SK-N-SH (cell line): ENCODE measurements around the gene ACSF3. TPM values are rescaled to one million over a fixed set of nuclear protein-coding genes. Genes with fewer than 3 reads are reported as not detected.

Source experiments
- CTCF ChIA-PET: fragments of 300-600, 350-600 bp; formaldehyde crosslinking; extraction: SDS; loops from one replicate; lab custom pipeline; 2021; lab: Yijun Ruan, JAX
- POLR2A ChIA-PET: fragments of 350-600 bp; sonication (Branson Sonifier 250); formaldehyde crosslinking; extraction: SDS; loops from one replicate; lab custom pipeline; 2020; ENCODE audit warnings: antibody characterized with exemption, inconsistent platforms; lab: Yijun Ruan, JAX
- DNase-seq: peaks from one replicate; pipeline ENCODE4 v3.0.0; 2012
- H2AFZ ChIP-seq: fragments of 200-600 bp; sonication (generic); 2 replicates; pipeline ENCODE4 v1.8.1; 2016; ENCODE audit warnings: antibody characterized with exemption, mild to moderate bottlenecking, low read depth
- H3F3A ChIP-seq: fragments of 200-600 bp; sonication (generic); replicated peaks from 2 replicates; pipeline ENCODE3; 2016; ENCODE audit warnings: antibody characterized with exemption, mild to moderate bottlenecking; ENCODE audit not compliant: insufficient read depth
- H3K27ac ChIP-seq, 2 experiments: fragments of 200-500 bp in 1 of 2; fragments of 200-600 bp in 1 of 2; sonication (Bioruptor generic) in 1 of 2; sonication (generic), shearing (Covaris generic) in 1 of 2; 2 replicates each; pipeline versions ENCODE4 v1.5.1 to v1.6.1; 2014 to 2016; ENCODE audit warnings: low read depth in 2 of 2, inconsistent platforms in 1 of 2, low read length in 1 of 2, mild to moderate bottlenecking in 1 of 2, mixed read lengths in 1 of 2
- H3K27me3 ChIP-seq: fragments of 200-600 bp; sonication (generic), shearing (Covaris generic); 2 replicates; pipeline ENCODE4 v1.6.1; 2016; ENCODE audit warnings: mixed run types; ENCODE audit not compliant: insufficient read depth
- H3K36me3 ChIP-seq, 2 experiments: fragments of 200-500 bp in 1 of 2; fragments of 200-600 bp in 1 of 2; sonication (Bioruptor generic) in 1 of 2; sonication (generic) in 1 of 2; replicated peaks in 1 of 2; 2 replicates each; pipeline versions ENCODE3 to v1.5.1; 2014 to 2016; ENCODE audit warnings: low read length in 1 of 2, mild to moderate bottlenecking in 1 of 2; ENCODE audit not compliant: insufficient read depth in 2 of 2, control insufficient read depth in 1 of 2
- H3K4me1 ChIP-seq, 2 experiments: fragments of 200-500 bp in 1 of 2; fragments of 200-600 bp in 1 of 2; sonication (Bioruptor generic) in 1 of 2; sonication (generic), shearing (Covaris generic) in 1 of 2; 2 replicates each; pipeline versions ENCODE4 v1.5.1 to v1.6.1; 2014 to 2016; ENCODE audit warnings: low read depth in 1 of 2, low read length in 1 of 2, mixed run types in 1 of 2; ENCODE audit not compliant: insufficient read depth in 2 of 2, control insufficient read depth in 1 of 2
- H3K4me2 ChIP-seq: fragments of 200-600 bp; sonication (generic), shearing (Covaris generic); 2 replicates; pipeline ENCODE4 v1.6.1; 2017; ENCODE audit warnings: mixed run types
- H3K4me3 ChIP-seq, 2 experiments: fragments of 200-500 bp in 1 of 2; fragments of 200-600 bp in 1 of 2; sonication (Bioruptor generic) in 1 of 2; sonication (generic), shearing (Covaris generic) in 1 of 2; 2 replicates each; pipeline versions ENCODE4 v1.5.1 to v1.8.1; 2014 to 2016; ENCODE audit warnings: low read depth in 2 of 2, inconsistent platforms in 1 of 2, low read length in 1 of 2, mild to moderate bottlenecking in 1 of 2, mixed read lengths in 1 of 2, moderate library complexity in 1 of 2
- H3K79me2 ChIP-seq: fragments of 200-600 bp; sonication (generic); 2 replicates; pipeline ENCODE4 v1.8.1; 2017; ENCODE audit warnings: mild to moderate bottlenecking; ENCODE audit not compliant: insufficient read depth
- H3K9ac ChIP-seq: fragments of 200-600 bp; sonication (generic); 2 replicates; pipeline ENCODE4 v1.6.1; 2017; ENCODE audit warnings: mixed run types
- H3K9me2 ChIP-seq: fragments of 200-600 bp; sonication (generic); 2 replicates; pipeline ENCODE4 v1.6.1; 2017; ENCODE audit warnings: mixed run types
- H3K9me3 ChIP-seq: fragments of 200-600 bp; sonication (generic); 2 replicates; pipeline ENCODE4 v1.6.1; 2017; ENCODE audit warnings: mixed run types, mild to moderate bottlenecking, moderate library complexity
- H4K20me1 ChIP-seq: fragments of 200-600 bp; sonication (generic); 2 replicates; pipeline ENCODE4 v1.6.1; 2017; ENCODE audit warnings: mild to moderate bottlenecking, mixed run types; ENCODE audit not compliant: insufficient read depth
- CHD2 ChIP-seq: fragments of 150-350 bp; IDR thresholded peaks from 2 replicates; pipeline ENCODE4 v1.6.1; 2018; ENCODE audit warnings: low read length; ENCODE audit not compliant: partially characterized antibody
- ELF1 ChIP-seq: IDR thresholded peaks from 2 replicates; pipeline ENCODE4 v1.4.0; 2012
- EP300 ChIP-seq, 2 experiments: IDR thresholded peaks; 2 replicates each; pipeline versions ENCODE4 v1.4.0 to v1.6.1; 2012; ENCODE audit warnings: borderline replicate concordance in 1 of 2, low read depth in 1 of 2, low read length in 1 of 2
- GABPA ChIP-seq: IDR thresholded peaks from 2 replicates; pipeline ENCODE4 v1.4.0; 2012; ENCODE audit warnings: low read depth, mild to moderate bottlenecking
- NFIC ChIP-seq: IDR thresholded peaks from 2 replicates; pipeline ENCODE4 v1.4.0; 2012; ENCODE audit warnings: borderline replicate concordance
- RAD21 ChIP-seq: IDR thresholded peaks from 2 replicates; pipeline ENCODE4 v1.6.1; 2012; ENCODE audit warnings: mild to moderate bottlenecking, low read length
- RCOR1 ChIP-seq: fragments of 150-350 bp; IDR thresholded peaks from 2 replicates; pipeline ENCODE4 v1.6.1; 2017; ENCODE audit warnings: antibody characterized with exemption, low read length
- RXRA ChIP-seq: IDR thresholded peaks from 2 replicates; pipeline ENCODE4 v1.4.0; 2012; ENCODE audit warnings: low read depth, mild to moderate bottlenecking, borderline replicate concordance
- TEAD4 ChIP-seq: IDR thresholded peaks from 2 replicates; pipeline ENCODE4 v1.4.0; 2012; ENCODE audit warnings: mild to moderate bottlenecking, borderline replicate concordance; ENCODE audit not compliant: insufficient read depth
- WGBS: methylation state at CpG from one replicate; pipeline ENCODE4 v1.1.6; 2017; ENCODE audit warnings: low lambda C conversion rate; 5-methylcytosine and 5-hydroxymethylcytosine counted together
- polyA plus RNA-seq, 3 experiments: library from polyadenylated mRNA; depleted of rRNA; stranded (reverse); fragments of >200 nt; gene quantifications; 2 replicates each; pipeline ENCODE4 v1.2.3, GENCODE V29; 2012
- TF ChIP-seq, protein P1 (sequence below): IDR thresholded peaks from 2 replicates; pipeline ENCODE4 v1.4.0; 2012; ENCODE audit warnings: low read depth, borderline replicate concordance
- TF ChIP-seq, protein P2 (sequence below): IDR thresholded peaks from 2 replicates; pipeline ENCODE4 v1.6.1; 2012; ENCODE audit warnings: mild to moderate bottlenecking, low read depth, low read length, moderate library complexity
- TF ChIP-seq, protein P3 (sequence below): fragments of 150-350 bp; IDR thresholded peaks from 2 replicates; pipeline ENCODE4 v1.6.1; 2017; ENCODE audit warnings: antibody characterized with exemption, low read length, low read depth, borderline replicate concordance
- TF ChIP-seq, protein P4 (sequence below): IDR thresholded peaks from 2 replicates; pipeline ENCODE4; 2012
- TF ChIP-seq, protein P5 (sequence below): fragments of 150-350 bp; IDR thresholded peaks from 2 replicates; pipeline ENCODE4 v1.6.1; 2016; ENCODE audit warnings: mild to moderate bottlenecking, low read depth, low read length

ACSF3 gene
- polyA plus RNA-seq, 1 of the 3 experiments (the other 2 are of a cell fraction): 18.8 TPM

DNA sequence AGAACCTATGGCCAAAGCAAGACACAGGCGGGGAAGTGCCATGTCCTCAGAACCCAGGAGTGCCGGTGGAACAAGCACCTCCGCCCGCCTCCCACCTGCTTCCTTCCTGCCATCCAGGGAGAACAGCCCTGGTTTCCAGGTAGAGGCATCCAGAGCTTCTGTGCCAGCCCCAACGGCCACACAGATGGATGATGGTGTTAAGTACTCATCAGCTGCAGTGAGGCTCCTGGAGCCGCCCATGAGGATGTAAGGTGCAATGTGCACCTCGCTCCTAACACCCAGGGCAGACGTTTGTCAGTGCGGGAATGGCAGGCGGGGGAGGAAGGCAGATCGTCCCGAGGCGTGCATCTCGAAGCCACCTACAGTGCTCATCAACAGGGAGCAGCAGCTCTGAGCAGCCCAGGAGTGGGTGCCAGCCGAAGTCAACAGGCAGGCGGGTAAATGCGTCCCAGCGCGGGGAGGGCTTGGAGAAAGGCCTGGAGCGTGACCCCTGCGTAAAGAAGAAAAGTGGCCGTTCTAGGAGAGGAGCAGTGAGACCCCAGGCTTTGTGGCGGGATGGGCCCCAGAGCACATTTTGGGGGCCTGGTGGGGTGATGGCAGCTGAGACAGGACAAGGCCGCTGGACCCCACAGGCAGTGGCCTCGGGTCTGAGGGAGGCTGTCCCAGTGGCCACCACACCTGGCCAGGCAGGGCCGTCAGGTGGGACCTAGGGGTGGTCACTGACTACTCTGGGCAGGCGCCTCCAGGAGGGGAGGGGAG is 46.1 kb upstream of the ACSF3 start:
- whole genome bisulfite sequencing: 80% methylated on average over 18 of the region's 27 CpGs

More for the DNA sequence above, 46.1 kb upstream of the ACSF3 start:
- Histone ChIP-seq H3K79me2 (no peaks in the 10 kb centered on the region), H3K4me2 (no peak overlapping the region), H3K27me3 (peaks cover 8% of the 10 kb centered on the region; the same call in 1 of the 2 replicates), H2AFZ (no peak overlapping the region), H4K20me1 (no peaks in the 10 kb centered on the region), H3F3A (no peaks in the 10 kb centered on the region), H3K27ac (no peak overlapping the region), H3K4me3 (no peak overlapping the region), H3K4me1 (peaks cover 0 to 37% of the 10 kb centered on the region in 2 experiments; a peak in 1 of 4 replicates), H3K36me3 (no peaks in the 10 kb centered on the region), H3K9me2 (no peaks in the 10 kb centered on the region), H3K9ac (no peak overlapping the region), H3K9me3 (no peaks in the 10 kb centered on the region)
- POLR2A ChIA-PET: no interaction called here
- TF ChIP-seq CHD2: no peak
- TF ChIP-seq, protein P1, sequence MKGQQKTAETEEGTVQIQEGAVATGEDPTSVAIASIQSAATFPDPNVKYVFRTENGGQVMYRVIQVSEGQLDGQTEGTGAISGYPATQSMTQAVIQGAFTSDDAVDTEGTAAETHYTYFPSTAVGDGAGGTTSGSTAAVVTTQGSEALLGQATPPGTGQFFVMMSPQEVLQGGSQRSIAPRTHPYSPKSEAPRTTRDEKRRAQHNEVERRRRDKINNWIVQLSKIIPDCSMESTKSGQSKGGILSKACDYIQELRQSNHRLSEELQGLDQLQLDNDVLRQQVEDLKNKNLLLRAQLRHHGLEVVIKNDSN: no peak
- TF ChIP-seq, protein P2, sequence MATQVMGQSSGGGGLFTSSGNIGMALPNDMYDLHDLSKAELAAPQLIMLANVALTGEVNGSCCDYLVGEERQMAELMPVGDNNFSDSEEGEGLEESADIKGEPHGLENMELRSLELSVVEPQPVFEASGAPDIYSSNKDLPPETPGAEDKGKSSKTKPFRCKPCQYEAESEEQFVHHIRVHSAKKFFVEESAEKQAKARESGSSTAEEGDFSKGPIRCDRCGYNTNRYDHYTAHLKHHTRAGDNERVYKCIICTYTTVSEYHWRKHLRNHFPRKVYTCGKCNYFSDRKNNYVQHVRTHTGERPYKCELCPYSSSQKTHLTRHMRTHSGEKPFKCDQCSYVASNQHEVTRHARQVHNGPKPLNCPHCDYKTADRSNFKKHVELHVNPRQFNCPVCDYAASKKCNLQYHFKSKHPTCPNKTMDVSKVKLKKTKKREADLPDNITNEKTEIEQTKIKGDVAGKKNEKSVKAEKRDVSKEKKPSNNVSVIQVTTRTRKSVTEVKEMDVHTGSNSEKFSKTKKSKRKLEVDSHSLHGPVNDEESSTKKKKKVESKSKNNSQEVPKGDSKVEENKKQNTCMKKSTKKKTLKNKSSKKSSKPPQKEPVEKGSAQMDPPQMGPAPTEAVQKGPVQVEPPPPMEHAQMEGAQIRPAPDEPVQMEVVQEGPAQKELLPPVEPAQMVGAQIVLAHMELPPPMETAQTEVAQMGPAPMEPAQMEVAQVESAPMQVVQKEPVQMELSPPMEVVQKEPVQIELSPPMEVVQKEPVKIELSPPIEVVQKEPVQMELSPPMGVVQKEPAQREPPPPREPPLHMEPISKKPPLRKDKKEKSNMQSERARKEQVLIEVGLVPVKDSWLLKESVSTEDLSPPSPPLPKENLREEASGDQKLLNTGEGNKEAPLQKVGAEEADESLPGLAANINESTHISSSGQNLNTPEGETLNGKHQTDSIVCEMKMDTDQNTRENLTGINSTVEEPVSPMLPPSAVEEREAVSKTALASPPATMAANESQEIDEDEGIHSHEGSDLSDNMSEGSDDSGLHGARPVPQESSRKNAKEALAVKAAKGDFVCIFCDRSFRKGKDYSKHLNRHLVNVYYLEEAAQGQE: no peak
- no peak for TF ChIP-seq RXRA
- TF ChIP-seq TEAD4: no peak
- no peak for TF ChIP-seq EP300 (IDR thresholded peaks at IDR 0.05; ENCODE audit: borderline replicate concordance in 1 of 2, low read depth in 1 of 2, low read length in 1 of 2)
- TF ChIP-seq GABPA: no peak
- no peak for TF ChIP-seq NFIC
- TF ChIP-seq, protein P3, sequence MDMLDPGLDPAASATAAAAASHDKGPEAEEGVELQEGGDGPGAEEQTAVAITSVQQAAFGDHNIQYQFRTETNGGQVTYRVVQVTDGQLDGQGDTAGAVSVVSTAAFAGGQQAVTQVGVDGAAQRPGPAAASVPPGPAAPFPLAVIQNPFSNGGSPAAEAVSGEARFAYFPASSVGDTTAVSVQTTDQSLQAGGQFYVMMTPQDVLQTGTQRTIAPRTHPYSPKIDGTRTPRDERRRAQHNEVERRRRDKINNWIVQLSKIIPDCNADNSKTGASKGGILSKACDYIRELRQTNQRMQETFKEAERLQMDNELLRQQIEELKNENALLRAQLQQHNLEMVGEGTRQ: no peak
- TF ChIP-seq, protein P4, sequence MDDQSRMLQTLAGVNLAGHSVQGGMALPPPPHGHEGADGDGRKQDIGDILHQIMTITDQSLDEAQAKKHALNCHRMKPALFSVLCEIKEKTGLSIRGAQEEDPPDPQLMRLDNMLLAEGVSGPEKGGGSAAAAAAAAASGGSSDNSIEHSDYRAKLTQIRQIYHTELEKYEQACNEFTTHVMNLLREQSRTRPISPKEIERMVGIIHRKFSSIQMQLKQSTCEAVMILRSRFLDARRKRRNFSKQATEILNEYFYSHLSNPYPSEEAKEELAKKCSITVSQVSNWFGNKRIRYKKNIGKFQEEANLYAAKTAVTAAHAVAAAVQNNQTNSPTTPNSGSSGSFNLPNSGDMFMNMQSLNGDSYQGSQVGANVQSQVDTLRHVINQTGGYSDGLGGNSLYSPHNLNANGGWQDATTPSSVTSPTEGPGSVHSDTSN: no peak
- TF ChIP-seq RCOR1: no peak
- TF ChIP-seq, protein P5, sequence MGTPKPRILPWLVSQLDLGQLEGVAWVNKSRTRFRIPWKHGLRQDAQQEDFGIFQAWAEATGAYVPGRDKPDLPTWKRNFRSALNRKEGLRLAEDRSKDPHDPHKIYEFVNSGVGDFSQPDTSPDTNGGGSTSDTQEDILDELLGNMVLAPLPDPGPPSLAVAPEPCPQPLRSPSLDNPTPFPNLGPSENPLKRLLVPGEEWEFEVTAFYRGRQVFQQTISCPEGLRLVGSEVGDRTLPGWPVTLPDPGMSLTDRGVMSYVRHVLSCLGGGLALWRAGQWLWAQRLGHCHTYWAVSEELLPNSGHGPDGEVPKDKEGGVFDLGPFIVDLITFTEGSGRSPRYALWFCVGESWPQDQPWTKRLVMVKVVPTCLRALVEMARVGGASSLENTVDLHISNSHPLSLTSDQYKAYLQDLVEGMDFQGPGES: no peak
- TF ChIP-seq ELF1: no peak
- no peak for TF ChIP-seq RAD21
- CTCF ChIA-PET: no interaction called here
- DNase-seq: no peak
